Measurements from ENCODE around the gene USP34.
A peak's percentile ranks its signal among the peaks of the same experiment; 100 is the strongest.
"Not testable (repeated sequence)": the region's sequence is repeated elsewhere in the genome, so short reads cannot be mapped to it uniquely, and the experiment has no call there.

USP34 gene

DNA sequence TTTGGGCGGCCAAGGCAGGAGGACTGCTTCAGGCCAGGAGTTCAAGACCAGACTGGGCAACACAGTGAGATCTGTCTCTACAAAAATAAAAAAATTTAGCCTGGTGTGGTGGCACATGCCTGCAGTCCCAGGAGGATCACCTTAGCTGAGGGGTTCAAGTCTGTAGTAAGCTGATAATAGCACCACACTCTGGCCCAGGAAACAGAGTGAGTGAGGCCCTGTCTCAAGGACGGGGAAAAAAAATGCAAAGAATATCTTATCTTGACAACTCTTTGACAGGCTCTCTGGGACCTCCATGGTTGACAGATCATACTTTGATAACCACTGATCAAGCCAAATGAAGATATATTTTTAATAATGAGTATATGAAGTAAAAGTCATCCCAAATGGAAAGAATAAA lies 22.7 kb downstream of the USP34 start:
- TF ChIP-seq, protein P1, sequence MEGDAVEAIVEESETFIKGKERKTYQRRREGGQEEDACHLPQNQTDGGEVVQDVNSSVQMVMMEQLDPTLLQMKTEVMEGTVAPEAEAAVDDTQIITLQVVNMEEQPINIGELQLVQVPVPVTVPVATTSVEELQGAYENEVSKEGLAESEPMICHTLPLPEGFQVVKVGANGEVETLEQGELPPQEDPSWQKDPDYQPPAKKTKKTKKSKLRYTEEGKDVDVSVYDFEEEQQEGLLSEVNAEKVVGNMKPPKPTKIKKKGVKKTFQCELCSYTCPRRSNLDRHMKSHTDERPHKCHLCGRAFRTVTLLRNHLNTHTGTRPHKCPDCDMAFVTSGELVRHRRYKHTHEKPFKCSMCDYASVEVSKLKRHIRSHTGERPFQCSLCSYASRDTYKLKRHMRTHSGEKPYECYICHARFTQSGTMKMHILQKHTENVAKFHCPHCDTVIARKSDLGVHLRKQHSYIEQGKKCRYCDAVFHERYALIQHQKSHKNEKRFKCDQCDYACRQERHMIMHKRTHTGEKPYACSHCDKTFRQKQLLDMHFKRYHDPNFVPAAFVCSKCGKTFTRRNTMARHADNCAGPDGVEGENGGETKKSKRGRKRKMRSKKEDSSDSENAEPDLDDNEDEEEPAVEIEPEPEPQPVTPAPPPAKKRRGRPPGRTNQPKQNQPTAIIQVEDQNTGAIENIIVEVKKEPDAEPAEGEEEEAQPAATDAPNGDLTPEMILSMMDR (IDR thresholded peaks at IDR 0.05; ENCODE audit: insufficient read depth, low read depth, low read length, missing control alignments): no peak
- no peak overlapping the region for H3K4me3 ChIP-seq (ENCODE audit: low read depth, low read length)
- DNase-seq (ENCODE audit: low read depth): no peak

DNA sequence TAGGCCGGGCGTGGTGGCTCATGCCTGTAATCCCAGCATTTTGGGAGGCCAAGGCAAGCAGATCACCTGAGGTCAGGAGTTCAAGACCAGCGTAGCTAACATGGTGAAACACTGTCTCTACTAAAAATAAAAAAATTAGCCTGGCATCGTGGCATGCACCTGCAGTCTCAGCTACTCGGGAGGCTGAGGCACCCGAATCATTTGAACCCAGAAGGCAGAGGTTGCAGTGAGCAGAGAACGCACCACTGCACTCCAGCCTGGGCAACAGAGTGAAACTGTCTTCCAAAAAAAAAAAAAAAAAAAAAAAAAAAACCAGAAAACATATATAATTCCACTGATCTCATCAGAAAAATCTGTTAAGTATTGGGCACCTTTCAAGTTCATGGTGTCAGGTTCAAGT lies 23.9 kb downstream of the USP34 start:
- H3K4me3 ChIP-seq (ENCODE audit: low read depth, low read length); DNase-seq (ENCODE audit: low read depth): not testable (repeated sequence)

DNA sequence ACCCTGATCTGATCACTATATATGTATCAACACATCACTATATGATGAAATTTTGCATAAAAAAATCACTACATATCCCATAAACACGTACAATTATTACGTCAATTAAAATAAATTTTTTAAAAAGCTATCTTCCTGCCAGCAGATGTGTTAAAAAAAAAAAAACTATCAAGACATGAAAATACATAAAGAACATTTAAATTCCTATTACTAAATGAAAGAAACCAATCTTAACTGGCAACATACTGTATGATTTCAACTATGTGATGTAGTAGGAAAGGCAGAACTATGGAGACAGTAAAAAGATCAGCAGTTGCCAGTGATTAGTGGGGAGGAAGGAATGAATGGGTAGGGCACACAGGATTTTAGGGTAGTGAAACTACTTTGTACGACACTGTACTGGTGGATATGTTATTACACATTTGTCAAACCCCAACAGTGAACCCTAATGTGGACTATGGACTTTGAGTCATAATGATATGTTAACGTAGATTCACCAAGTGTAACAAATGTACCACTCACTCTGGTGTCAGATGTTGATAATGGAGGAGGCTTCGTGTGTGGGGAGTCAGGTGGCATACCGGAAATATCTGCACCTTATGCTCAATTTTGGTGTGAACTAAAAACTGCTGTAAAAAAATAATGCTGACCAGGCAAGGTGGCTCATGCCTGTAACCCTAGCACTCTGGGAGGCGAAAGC lies 27.4 kb downstream of the USP34 start:
- peak; percentile 86 for DNase-seq (ENCODE audit: low read depth)
- TF ChIP-seq, protein P1 (IDR thresholded peaks at IDR 0.05; ENCODE audit: insufficient read depth, low read depth, low read length, missing control alignments): no peak
- H3K4me3 ChIP-seq (ENCODE audit: low read depth, low read length): no peak overlapping the region

DNA sequence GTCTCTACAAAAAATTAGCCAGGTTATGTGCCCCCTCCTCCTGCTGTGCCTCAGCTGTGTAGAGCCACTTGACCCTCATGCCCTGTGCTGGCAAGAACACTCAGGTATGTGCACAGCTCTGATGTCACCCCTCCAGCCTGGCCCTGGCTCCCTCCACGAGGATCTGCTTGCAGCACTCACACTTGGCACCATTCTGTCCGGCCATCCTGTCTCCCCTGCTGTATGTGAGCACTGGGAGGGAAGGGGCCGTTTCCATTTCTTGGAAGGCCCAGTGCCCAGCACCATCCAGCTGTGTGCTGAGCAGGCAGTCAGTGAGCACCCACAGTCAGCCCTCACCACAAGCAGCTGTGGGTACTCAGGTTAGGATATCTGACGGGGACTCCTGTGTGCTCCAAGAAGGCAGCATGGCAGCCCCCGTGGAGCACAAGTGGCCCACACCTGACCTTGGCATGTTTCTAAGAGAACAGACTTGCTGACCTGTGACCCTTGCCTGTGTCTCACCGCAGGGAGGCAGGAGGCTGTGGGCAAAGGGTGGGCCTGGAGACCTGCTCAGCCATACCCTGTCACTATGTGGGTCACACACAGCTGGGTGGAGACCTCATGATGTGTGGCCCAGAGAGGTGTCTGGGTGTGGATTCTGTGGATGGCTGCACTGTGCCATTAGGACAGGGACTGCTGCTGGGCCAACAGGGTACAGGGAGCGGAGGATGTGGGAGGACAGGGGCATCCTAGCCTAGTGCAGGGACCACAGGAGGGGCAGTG lies 31.5 kb downstream of the USP34 start:
- TF ChIP-seq, protein P1 (IDR thresholded peaks at IDR 0.05; ENCODE audit: insufficient read depth, low read depth, low read length, missing control alignments): no peak
- no peak for DNase-seq (ENCODE audit: low read depth)
- no peak overlapping the region for H3K4me3 ChIP-seq (ENCODE audit: low read depth, low read length)

DNA sequence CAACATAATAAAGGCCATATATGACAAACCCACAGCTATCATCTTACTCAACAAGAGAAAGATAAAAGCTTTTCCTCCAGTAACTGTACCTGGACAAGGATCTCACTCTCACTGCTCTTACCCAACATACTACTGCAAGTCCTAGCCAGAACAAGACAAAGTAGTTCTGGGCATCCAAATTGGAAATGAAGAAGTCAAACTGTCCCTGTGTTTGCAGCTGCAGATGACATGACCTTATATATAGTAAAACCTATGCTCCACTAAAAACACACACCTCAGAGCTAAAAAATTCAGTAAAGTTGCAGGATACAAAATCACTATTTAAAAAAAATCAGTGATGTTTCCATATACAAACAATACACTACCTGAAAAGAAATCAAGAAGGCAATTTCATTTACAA lies 32.2 kb downstream of the USP34 start:
- TF ChIP-seq, protein P1 (IDR thresholded peaks at IDR 0.05; ENCODE audit: insufficient read depth, low read depth, low read length, missing control alignments): no peak
- no peak overlapping the region for H3K4me3 ChIP-seq (ENCODE audit: low read depth, low read length)
- no peak for DNase-seq (ENCODE audit: low read depth)

DNA sequence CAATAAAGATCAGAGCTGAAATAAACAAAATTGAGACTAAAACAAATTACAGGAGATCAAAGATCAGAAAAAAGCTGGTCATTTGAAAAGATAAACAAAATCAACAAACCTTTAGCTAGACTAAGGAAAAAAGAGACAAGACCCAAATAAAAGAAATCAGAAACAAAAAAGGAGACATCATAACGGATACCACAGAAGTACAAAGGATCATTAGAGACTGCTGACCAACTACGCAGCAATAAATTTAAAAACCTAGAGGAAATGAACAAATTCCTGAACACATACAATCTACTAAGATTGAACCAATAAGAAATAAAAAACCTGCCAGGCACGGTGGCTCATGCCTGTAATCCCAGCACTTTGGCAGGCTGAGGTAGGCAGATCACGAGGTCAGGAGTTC lies 33.7 kb downstream of the USP34 start:
- no peak for DNase-seq (ENCODE audit: low read depth)
- TF ChIP-seq, protein P1 (IDR thresholded peaks at IDR 0.05; ENCODE audit: insufficient read depth, low read depth, low read length, missing control alignments): no peak
- no peak overlapping the region for H3K4me3 ChIP-seq (ENCODE audit: low read depth, low read length)

DNA sequence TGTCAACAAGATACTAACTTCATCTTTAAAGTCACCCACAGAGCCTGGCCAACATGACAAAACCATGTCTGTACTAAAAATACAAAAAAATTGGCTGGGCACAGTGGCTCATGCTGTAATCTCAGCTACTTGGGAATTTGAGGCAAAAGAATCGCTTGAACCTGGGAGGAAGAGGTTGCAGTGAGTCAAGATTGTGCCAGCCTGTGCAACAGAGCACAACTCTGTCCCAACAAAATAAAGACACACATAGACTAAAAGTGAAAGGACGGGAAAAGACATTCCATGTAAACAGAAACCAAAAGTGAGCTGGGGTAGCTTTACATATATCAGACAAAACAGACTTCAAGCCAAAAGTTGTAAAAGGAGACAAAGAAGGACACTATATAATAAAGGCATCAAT lies 34.8 kb downstream of the USP34 start:
- TF ChIP-seq, protein P1 (IDR thresholded peaks at IDR 0.05; ENCODE audit: insufficient read depth, low read depth, low read length, missing control alignments): no peak
- no peak for DNase-seq (ENCODE audit: low read depth)

More for the DNA sequence above, 34.8 kb downstream of the USP34 start:
- peak overlapping the region; percentile 7; the same call in 1 of the 2 replicates for H3K4me3 ChIP-seq (ENCODE audit: low read depth, low read length)
